Nephron (organoid): ENCODE measurements around the gene COQ10A.
A peak's percentile ranks its signal among the peaks of the same experiment; 100 is the strongest.

Source experiments
- H3K27ac Mint-ChIP-seq, 3 experiments: 2 replicates each; pipeline ENCODE4 v1.8.0; 2020; ENCODE audit warnings: mixed read lengths in 3 of 3, mild to moderate bottlenecking in 2 of 3, moderate library complexity in 1 of 3
- H3K27me3 Mint-ChIP-seq: 2 replicates; pipeline ENCODE4 v1.8.0; 2021; ENCODE audit warnings: low read depth, mild to moderate bottlenecking, moderate library complexity, mixed read lengths
- H3K36me3 Mint-ChIP-seq: 2 replicates; pipeline ENCODE4 v1.8.0; 2020; ENCODE audit warnings: low read depth, mixed read lengths
- H3K4me1 Mint-ChIP-seq: 2 replicates; pipeline ENCODE4 v1.8.0; 2020; ENCODE audit warnings: mixed read lengths
- H3K4me3 Mint-ChIP-seq, 3 experiments: 2 replicates each; pipeline ENCODE4 v1.8.0; 2020; ENCODE audit warnings: mild to moderate bottlenecking in 3 of 3, mixed read lengths in 3 of 3, moderate library complexity in 2 of 3
- H3K9me3 Mint-ChIP-seq: 2 replicates; pipeline ENCODE4 v1.8.0; 2020; ENCODE audit warnings: mixed read lengths
- TF ChIP-seq, protein P1 (sequence below), 3 experiments: fragments of 200-600 bp; sonication (generic); IDR thresholded peaks; one replicate each; pipeline ENCODE4 v1.5.0; 2021; ENCODE audit warnings: antibody characterized with exemption in 3 of 3; ENCODE audit not compliant: unreplicated experiment in 3 of 3

Gene COQ10A

DNA sequence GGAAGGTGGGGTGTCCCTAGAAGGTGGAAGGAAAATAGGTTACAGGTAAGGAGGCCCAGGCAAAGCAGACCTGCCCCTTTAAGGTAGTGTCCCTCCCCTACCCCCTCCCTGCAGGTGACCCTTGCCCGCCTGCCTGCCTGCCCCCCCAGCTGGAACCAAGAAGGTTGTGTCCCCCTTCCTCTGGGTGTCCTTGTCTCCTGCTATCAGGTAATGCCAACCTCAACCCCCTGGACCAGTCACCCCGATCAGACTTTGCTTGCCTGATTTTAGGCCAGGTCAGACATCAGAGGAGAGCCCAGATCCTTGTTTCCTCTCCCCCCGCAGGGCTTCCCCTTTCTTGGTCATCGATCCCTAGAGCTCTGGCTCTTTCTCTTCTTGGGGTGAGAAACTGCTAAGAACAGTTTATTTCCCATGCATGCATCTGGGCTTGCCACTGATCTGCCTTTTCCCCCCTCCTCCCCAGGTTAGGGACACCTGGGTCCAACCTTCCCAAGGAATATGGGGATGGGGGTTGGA, 36.8 kb upstream of the COQ10A start, which contains the start of gene SLC39A5:
Gene SLC39A5 (plus strand): TSS at position 136 of the 516 bp plus-strand sequence. CDS start 1,224 bp downstream, outside the sequence.
- peaks cover 7% of the 10 kb centered on the region for H3K36me3 Mint-ChIP-seq
- H3K4me3 Mint-ChIP-seq = peak within 1 kb of the TSS in 2 of 3 experiments; percentile 44 to 64
- peaks cover 2% of the 10 kb centered on the region for H3K27me3 Mint-ChIP-seq
- H3K4me1 Mint-ChIP-seq = peaks cover 5% of the 10 kb centered on the region
- no peaks in the 10 kb centered on the region for H3K9me3 Mint-ChIP-seq
- peak within 1 kb of the TSS; percentile 59 to 96 (median 93) for H3K27ac Mint-ChIP-seq
- TF ChIP-seq, protein P1, sequence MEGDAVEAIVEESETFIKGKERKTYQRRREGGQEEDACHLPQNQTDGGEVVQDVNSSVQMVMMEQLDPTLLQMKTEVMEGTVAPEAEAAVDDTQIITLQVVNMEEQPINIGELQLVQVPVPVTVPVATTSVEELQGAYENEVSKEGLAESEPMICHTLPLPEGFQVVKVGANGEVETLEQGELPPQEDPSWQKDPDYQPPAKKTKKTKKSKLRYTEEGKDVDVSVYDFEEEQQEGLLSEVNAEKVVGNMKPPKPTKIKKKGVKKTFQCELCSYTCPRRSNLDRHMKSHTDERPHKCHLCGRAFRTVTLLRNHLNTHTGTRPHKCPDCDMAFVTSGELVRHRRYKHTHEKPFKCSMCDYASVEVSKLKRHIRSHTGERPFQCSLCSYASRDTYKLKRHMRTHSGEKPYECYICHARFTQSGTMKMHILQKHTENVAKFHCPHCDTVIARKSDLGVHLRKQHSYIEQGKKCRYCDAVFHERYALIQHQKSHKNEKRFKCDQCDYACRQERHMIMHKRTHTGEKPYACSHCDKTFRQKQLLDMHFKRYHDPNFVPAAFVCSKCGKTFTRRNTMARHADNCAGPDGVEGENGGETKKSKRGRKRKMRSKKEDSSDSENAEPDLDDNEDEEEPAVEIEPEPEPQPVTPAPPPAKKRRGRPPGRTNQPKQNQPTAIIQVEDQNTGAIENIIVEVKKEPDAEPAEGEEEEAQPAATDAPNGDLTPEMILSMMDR (IDR thresholded peaks at IDR 0.05; ENCODE audit: unreplicated experiment in 3 of 3) = no peak

DNA sequence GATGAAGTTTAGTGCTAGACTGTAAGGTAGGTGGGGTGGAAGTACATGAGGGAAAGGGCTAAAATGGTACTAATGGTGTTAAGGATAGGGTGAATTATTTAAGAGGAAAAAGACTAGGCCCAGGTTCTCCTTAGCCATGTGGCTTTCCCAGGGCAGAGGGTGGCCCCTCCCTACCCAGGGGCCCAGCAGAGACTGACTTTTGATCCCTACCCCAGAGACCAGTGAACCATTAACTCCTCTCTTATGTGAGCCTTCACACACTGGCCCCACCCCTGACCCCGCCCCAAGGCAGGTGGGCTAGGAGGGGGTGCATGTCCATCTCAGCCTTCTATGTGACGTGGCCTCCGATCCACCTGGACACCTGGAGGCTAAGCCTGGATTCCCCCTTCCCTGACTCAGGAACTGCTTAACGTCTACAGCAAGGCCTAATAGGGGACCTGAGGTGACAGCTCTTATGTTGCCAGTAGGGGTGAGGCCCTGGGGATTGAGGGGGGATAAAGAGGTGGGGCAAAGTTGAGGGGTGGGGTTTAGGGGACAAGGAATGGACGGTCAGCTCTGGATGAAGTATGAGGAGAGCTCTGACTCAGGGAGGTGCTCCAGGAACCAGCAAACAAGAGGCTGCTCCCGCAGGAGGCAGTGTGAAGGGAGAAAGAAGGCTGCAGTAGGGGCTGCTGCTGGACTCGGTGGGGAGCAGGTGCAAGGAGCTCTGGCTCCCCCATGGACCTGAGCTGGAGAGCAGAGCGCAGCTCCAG, 36.1 kb upstream of the COQ10A start:
- Mint-ChIP-seq H3K4me3 (peak overlapping the region in 2 of 3 experiments; percentile 44 to 64), H3K27me3 (peaks cover 4% of the 10 kb centered on the region), H3K9me3 (no peaks in the 10 kb centered on the region), H3K36me3 (peaks cover 7% of the 10 kb centered on the region), H3K27ac (peak overlapping the region; percentile 59 to 96 (median 93)), H3K4me1 (no peaks in the 10 kb centered on the region)
- TF ChIP-seq, protein P1 (IDR thresholded peaks at IDR 0.05; ENCODE audit: unreplicated experiment in 3 of 3) = no peak

DNA sequence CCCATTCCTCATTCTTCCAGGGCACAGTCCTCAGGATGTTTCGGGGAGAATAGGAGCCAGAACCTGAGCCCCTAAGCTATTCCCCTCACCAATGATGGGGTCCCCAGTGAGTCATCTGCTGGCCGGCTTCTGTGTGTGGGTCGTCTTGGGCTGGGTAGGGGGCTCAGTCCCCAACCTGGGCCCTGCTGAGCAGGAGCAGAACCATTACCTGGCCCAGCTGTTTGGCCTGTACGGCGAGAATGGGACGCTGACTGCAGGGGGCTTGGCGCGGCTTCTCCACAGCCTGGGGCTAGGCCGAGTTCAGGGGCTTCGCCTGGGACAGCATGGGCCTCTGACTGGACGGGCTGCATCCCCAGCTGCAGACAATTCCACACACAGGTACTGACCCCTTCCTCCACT, 35.6 kb upstream of the COQ10A start:
- Mint-ChIP-seq H3K4me1 (no peaks in the 10 kb centered on the region), H3K4me3 (peak overlapping the region in 1 of 3 experiments; percentile 64), H3K27ac (peak overlapping the region in 2 of 3 experiments; percentile 59 to 96), H3K36me3 (peaks cover 6% of the 10 kb centered on the region), H3K9me3 (no peaks in the 10 kb centered on the region), H3K27me3 (peaks cover 4% of the 10 kb centered on the region)
- TF ChIP-seq, protein P1 (IDR thresholded peaks at IDR 0.05; ENCODE audit: unreplicated experiment in 3 of 3) = no peak

DNA sequence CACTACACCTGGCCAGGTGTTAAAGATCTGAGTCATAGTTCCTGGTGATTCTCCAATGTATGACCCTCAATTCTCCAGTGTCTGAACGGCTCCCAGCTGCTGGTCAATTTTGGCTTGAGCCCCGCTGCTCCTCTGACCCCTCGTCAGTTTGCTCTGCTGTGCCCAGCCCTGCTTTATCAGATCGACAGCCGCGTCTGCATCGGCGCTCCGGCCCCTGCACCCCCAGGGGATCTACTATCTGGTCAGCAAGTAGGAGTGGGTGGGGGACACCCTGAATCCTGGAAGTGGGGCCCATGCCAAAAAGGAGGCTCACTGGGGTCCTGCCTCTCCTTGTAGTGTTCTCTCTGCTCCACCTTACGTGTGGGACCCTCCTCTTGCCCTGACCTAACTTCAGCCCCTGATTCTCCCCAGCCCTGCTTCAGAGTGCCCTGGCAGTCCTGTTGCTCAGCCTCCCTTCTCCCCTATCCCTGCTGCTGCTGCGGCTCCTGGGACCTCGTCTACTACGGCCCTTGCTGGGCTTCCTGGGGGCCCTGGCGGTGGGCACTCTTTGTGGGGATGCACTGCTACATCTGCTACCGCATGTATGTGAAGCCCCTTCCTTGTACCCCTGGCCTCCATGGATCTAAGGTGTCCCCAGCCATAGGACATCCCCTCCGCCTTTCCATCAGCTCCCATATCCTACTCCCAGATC, 31.9 kb upstream of the COQ10A start:
- no peaks in the 10 kb centered on the region for H3K9me3 Mint-ChIP-seq
- H3K27ac Mint-ChIP-seq = no peak overlapping the region
- H3K4me1 Mint-ChIP-seq = no peaks in the 10 kb centered on the region
- no peak overlapping the region for H3K4me3 Mint-ChIP-seq
- H3K27me3 Mint-ChIP-seq = peaks cover 4% of the 10 kb centered on the region
- TF ChIP-seq, protein P1 (IDR thresholded peaks at IDR 0.05; ENCODE audit: unreplicated experiment in 3 of 3) = no peak
- peaks cover 8% of the 10 kb centered on the region for H3K36me3 Mint-ChIP-seq

DNA sequence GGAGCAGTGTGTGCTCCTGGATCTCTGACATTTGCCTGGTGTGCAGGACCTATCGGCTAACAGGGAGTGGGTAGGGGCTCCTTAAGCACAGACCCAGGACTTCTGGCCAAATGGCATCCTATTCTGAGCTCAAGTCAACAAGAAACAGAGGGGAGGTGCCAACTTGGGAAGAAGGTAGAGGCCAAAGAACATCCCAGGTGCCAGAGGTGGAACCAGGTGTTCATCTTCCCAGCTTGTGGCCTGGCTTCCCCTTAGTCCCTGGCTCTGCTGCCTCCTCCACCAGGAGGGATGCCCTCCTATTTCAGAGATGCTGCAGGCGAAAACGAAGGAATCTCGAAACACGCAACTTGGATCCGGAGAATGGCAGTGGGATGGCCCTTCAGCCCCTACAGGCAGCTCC, 30.7 kb upstream of the COQ10A start:
- Mint-ChIP-seq H3K36me3 (peaks cover 14% of the 10 kb centered on the region), H3K27me3 (peaks cover 4% of the 10 kb centered on the region), H3K4me1 (no peaks in the 10 kb centered on the region), H3K9me3 (no peaks in the 10 kb centered on the region), H3K27ac (no peak overlapping the region), H3K4me3 (no peak overlapping the region)
- TF ChIP-seq, protein P1 (IDR thresholded peaks at IDR 0.05; ENCODE audit: unreplicated experiment in 3 of 3) = no peak
